SH-SY5Y (cell line): ENCODE results near the gene IFI16.

ENCODE experiments used
- GATA2 ChIP-seq: IDR thresholded peaks from 2 replicates; pipeline ENCODE4 v1.6.1; 2011; ENCODE audit warnings: mild to moderate bottlenecking, low read depth, low read length
- GATA3 ChIP-seq: IDR thresholded peaks from 2 replicates; pipeline ENCODE4 v1.6.1; 2011; ENCODE audit warnings: low read depth, mild to moderate bottlenecking, low read length, moderate library complexity

DNA sequence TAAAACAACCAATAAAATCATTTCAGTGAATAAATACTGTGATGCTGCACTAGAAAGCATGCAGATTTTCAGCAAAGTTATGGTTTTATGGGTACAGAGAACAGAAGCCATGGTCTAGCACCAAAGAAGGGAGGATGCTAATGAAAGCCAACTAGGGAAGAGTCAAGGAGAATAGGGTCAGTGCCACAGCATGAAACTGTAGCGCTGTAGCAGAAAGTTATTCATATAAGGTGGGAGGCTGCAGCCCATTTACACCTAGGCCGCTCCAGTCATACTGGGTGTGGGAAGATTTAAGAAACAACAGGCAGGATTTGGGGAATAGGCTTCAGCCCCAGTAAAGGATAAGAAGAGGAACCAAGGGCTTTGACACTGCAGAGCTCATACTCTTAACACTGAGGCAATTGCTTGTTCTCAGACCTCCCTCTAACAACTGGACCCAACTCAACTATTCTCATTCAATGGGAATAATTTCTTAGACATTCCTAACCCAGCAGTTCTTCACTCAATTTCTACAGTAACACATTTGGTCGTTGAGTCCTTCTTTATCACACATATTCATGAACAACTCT is 4.4 kb downstream of the IFI16 start:
- TF ChIP-seq GATA2: no peak
- TF ChIP-seq GATA3: no peak
